Fibroblast of the aortic adventitia (primary cell): ENCODE results near the gene SNED1. TPM values are rescaled to one million over a fixed set of nuclear protein-coding genes. Genes with fewer than 3 reads are reported as not detected.

Source experiments
- DNase-seq: peaks from one replicate; pipeline ENCODE4 v3.0.0-alpha.2; 2010; ENCODE audit warnings: low read depth
- H3K4me3 ChIP-seq: 2 replicates; pipeline ENCODE4 v1.5.1; 2011; ENCODE audit warnings: low read depth, mild to moderate bottlenecking, control low read depth, low read length, moderate library complexity
- small RNA-seq: library from RNA; depleted of rRNA; stranded (forward); fragments of <200 nt; gene quantifications from one replicate; pipeline ENCODE3, GENCODE V24; 2012
- total RNA-seq: library from RNA; depleted of rRNA; stranded (reverse); fragments of >200 nt; gene quantifications from 2 replicates; pipeline ENCODE4 v1.2.3, GENCODE V29; 2012; ENCODE audit warnings: low replicate concordance
- TF ChIP-seq, protein P1 (sequence below): IDR thresholded peaks from 2 replicates; pipeline ENCODE4 v1.5.1; 2011; ENCODE audit warnings: mild to moderate bottlenecking, low read length, control low read depth, inconsistent platforms; ENCODE audit not compliant: insufficient read depth

The SNED1 gene
- total RNA-seq, 1 donor = 77.5 TPM

DNA sequence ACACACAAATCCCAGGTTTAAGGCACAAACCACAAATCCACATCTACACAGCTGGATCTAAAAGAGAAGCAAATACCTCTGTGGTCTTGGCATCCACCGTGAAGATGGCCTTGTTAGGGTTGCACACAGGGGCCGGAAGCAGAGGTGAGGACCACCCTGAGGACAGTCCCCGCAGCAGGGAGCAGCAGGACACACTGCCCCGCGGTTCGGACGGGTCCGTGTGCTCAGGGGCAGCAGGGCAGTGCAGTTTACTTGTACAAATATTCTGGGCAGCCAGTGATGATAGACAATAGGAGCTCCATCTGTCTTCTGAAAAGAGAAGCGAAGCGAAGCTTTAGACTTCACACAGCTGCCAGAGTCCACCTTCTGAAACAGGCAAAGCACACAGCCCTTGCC is 142.0 kb downstream of the SNED1 start:
- TF ChIP-seq, protein P1, sequence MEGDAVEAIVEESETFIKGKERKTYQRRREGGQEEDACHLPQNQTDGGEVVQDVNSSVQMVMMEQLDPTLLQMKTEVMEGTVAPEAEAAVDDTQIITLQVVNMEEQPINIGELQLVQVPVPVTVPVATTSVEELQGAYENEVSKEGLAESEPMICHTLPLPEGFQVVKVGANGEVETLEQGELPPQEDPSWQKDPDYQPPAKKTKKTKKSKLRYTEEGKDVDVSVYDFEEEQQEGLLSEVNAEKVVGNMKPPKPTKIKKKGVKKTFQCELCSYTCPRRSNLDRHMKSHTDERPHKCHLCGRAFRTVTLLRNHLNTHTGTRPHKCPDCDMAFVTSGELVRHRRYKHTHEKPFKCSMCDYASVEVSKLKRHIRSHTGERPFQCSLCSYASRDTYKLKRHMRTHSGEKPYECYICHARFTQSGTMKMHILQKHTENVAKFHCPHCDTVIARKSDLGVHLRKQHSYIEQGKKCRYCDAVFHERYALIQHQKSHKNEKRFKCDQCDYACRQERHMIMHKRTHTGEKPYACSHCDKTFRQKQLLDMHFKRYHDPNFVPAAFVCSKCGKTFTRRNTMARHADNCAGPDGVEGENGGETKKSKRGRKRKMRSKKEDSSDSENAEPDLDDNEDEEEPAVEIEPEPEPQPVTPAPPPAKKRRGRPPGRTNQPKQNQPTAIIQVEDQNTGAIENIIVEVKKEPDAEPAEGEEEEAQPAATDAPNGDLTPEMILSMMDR = no peak
- H3K4me3 ChIP-seq = no peak overlapping the region
- DNase-seq = no peak

DNA sequence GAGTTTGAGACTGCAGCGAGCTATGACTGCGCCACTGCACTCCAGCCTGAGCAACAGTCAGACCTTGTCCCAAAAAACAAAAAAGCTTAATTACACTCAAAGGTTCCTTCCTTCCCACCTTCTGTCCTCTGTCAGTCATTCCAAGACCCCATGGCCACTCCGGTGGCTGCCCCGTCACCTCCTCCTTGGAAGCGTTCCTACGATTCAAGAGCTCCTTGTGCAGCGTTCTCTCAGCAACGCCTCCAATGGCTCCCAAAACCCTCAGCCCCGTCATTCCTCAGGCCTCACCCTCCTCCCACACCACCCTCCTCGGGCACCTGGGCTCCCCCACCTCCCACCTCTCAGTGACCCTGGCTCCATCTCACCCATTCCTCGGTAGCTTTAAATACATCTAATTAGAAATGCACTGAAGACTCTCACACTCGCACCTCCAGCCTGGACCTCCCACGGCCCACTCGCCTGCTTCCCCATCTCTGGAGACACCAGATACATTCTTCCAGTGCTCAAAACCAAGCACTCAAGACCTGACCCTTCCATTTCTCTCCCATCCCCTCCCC is 142.9 kb downstream of the SNED1 start:
- no peak overlapping the region for H3K4me3 ChIP-seq
- TF ChIP-seq, protein P1 = no peak
- DNase-seq = no peak

DNA sequence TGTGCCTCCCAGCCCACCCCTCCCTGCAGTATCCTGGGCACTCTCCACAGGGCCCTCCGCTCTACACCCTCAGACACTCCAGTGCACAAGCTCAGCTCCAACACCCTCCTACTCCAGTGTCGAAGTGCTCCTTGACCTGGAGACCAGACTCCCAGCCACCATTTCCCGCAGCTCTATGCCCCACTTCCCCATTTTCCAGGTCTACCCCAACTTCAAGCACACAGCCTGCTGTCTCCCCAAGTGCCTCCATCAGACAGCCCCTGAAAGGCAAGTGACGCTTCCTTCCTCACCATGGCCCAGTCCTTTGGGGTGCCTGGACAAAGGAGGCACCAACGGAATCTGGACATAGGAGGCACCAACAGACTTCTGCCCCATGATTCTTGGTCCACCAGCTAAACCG is 143.6 kb downstream of the SNED1 start:
- TF ChIP-seq, protein P1 = no peak
- no peak for DNase-seq
- no peak overlapping the region for H3K4me3 ChIP-seq

DNA sequence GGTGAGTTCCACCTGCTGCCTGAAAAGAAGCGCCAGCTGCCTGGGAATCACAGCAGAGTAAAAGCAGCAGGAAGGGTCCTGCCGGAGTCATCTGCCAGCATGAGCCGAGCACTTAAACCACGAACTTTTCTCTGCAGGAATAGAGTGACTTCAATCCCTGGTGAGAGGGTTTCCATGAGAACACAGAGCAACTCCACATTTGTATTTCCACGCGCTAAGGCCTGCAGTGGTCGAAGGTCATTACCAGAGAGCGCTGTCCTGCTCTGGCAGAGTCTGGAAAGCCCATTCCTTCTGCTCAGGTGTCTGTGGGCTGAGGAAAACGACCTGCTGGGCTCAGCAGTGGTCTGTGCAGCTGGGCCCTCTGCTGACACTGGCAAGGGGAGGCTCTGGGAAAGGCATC is 144.2 kb downstream of the SNED1 start:
- H3K4me3 ChIP-seq = no peak overlapping the region
- DNase-seq = no peak
- TF ChIP-seq, protein P1 = no peak

Small RNAs within 50 kb of the gene (small RNA-seq; reads per million reads assigned to genes)
- gene AC005237.2 = not detected

Other genes starting within 250 kb of the SNED1 start
- under 0.01 TPM in 1 of 2 replicates, not detected in the other for gene KIF1A, start 178.4 kb upstream of the SNED1 start, total RNA-seq
- gene AGXT, start 129.8 kb upstream of the SNED1 start, total RNA-seq = not detected in 2 replicates
- gene MAB21L4, start 102.5 kb upstream of the SNED1 start, total RNA-seq = not detected in 2 replicates
- gene CROCC2, start 92.3 kb upstream of the SNED1 start, total RNA-seq = under 0.01 and 0.41 TPM in 2 replicates
- gene MTERF4, start 103.7 kb downstream of the SNED1 start, total RNA-seq = 36.5 and 73.4 TPM in 2 replicates
- gene PASK, start 150.9 kb downstream of the SNED1 start, total RNA-seq = 3.8 and 21.9 TPM in 2 replicates
- 41.2 and 70.0 TPM in 2 replicates for gene PPP1R7, start 151.8 kb downstream of the SNED1 start, total RNA-seq
- 1.1 and 1.7 TPM in 2 replicates for gene ANO7, start 190.1 kb downstream of the SNED1 start, total RNA-seq